ENCODE measurements around the gene RNGTT. TPM values are rescaled to one million over a fixed set of nuclear protein-coding genes. Genes with fewer than 3 reads are reported as not detected.
"Not testable (repeated sequence)": the region's sequence is repeated elsewhere in the genome, so short reads cannot be mapped to it uniquely, and the experiment has no call there.

The RNGTT gene
- total and polyA plus RNA-seq, 8 donors: 1.7 to 6.1 (median 2.9) TPM

DNA sequence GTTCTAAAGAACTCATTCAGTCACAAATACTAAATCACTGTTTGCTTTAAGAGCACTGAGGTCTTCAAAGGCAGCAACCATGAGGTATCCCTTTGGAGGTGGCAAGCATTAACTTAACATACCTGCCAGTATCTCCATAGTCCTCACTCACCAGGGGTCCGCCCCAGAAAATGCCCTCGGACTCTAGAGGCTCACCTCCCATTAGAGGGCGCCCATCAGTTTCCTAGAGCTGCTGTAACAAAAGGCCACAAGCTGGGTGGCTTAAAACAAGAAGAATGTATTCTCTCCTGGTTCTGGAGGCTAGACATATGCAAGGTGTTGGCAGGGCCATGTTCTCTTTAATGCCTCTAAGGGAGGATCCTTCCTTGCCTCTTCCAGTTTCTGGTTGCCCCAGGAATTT is 12.0 kb upstream of the RNGTT start:
- no peak overlapping the region for H3K27ac ChIP-seq
- intact Hi-C loops (cut with DNase I): no loop called here
- WGBS, 2 donors: 77 to 85% methylated on average over 3 of the region's 3 CpGs
- FAIRE-seq (no peak), DNase-seq (no peak), ATAC-seq (no peak)
- H3K4me3 ChIP-seq: no peak overlapping the region
- H3K4me1 ChIP-seq: no peaks in the 10 kb centered on the region
- H3K27me3 ChIP-seq: no peaks in the 10 kb centered on the region
- no peaks in the 10 kb centered on the region for H3K9me3 ChIP-seq
- TF ChIP-seq, protein P1, sequence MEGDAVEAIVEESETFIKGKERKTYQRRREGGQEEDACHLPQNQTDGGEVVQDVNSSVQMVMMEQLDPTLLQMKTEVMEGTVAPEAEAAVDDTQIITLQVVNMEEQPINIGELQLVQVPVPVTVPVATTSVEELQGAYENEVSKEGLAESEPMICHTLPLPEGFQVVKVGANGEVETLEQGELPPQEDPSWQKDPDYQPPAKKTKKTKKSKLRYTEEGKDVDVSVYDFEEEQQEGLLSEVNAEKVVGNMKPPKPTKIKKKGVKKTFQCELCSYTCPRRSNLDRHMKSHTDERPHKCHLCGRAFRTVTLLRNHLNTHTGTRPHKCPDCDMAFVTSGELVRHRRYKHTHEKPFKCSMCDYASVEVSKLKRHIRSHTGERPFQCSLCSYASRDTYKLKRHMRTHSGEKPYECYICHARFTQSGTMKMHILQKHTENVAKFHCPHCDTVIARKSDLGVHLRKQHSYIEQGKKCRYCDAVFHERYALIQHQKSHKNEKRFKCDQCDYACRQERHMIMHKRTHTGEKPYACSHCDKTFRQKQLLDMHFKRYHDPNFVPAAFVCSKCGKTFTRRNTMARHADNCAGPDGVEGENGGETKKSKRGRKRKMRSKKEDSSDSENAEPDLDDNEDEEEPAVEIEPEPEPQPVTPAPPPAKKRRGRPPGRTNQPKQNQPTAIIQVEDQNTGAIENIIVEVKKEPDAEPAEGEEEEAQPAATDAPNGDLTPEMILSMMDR (IDR thresholded peaks at IDR 0.05): no peak
- no peaks in the 10 kb centered on the region for H3K36me3 ChIP-seq

DNA sequence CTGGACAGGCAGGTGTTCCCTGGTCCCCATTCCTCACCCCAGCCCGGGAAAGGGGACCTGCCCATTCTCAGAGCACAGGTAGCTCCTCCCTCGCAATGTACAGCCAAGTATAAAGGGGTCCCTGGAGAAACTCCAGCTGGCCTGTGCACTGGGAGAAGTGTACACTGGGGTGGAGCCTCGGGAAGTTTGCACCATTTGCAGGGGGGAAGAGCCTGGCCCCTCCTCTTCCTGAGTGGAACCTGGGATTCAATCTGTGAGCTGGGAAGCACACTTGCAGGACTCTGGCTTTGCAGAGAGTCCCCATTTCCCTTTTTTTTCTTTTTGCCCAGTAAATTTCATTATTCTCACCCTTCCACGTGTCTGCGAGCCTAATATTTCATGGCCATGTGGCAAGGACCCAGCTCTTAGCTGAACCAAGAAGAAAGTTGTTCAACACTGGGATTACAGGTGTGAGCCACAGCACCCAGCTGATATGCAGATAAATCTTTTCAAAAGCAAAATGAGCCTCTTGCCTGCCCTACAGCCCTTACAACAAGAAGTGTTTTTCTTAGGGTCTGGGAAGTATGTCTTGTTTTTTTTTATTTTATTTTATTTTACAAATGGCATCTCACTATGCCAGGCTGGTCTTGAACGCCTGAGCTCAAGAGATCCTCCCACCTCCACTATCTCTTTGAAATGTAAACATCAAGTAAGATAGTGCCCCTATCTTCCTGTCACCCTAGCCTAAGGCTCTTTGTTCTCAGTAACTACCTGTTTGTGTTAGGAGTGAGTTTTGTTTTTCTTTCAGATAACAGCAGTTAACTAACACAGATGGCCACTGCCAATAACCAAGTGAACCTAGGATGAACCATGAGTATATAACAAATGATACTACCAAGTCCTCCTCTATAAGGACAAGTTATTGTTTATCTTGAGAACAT is 9.3 kb upstream of the RNGTT start:
- no peak for ATAC-seq
- DNase-seq: no peak
- intact Hi-C loops (cut with DNase I): no loop called here
- Histone ChIP-seq H3K27ac (no peak overlapping the region), H3K36me3 (no peaks in the 10 kb centered on the region), H3K27me3 (no peaks in the 10 kb centered on the region), H3K4me3 (no peak overlapping the region), H3K9me3 (no peaks in the 10 kb centered on the region), H3K4me1 (no peaks in the 10 kb centered on the region)
- TF ChIP-seq, protein P1 (IDR thresholded peaks at IDR 0.05): no peak
- WGBS, 2 donors: 51 to 58% methylated on average over 6 of the region's 6 CpGs
- no peak for FAIRE-seq

DNA sequence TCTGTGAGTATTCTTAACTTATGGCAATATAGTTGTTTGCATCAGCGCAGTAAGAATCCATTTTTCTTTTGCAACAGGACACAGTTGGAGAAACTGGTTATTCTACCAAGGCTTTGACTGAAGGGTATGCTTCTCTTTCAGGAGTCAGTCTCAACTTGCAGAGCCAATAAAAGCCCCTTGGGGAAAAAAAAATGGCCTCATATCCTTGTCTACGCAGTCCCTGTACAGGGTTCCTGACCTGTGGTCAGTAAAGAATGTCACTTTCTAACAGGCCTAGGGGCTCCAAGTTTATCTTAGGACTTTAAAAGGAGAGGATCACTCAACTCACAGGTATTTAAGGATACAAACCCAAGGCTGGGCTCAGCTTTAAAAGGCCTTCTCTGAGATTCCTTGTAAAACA is 6.9 kb upstream of the RNGTT start:
- FAIRE-seq: no peak
- Histone ChIP-seq H3K27me3 (no peaks in the 10 kb centered on the region), H3K36me3 (no peaks in the 10 kb centered on the region), H3K4me1 (no peaks in the 10 kb centered on the region), H3K27ac (no peak overlapping the region), H3K9me3 (no peaks in the 10 kb centered on the region), H3K4me3 (no peak overlapping the region)
- no peak for ATAC-seq
- 97 to 100% methylated on average over 2 of the region's 2 CpGs for WGBS, 2 donors
- DNase-seq: no peak
- TF ChIP-seq, protein P1 (IDR thresholded peaks at IDR 0.05): no peak
- intact Hi-C loops (cut with DNase I): no loop called here

DNA sequence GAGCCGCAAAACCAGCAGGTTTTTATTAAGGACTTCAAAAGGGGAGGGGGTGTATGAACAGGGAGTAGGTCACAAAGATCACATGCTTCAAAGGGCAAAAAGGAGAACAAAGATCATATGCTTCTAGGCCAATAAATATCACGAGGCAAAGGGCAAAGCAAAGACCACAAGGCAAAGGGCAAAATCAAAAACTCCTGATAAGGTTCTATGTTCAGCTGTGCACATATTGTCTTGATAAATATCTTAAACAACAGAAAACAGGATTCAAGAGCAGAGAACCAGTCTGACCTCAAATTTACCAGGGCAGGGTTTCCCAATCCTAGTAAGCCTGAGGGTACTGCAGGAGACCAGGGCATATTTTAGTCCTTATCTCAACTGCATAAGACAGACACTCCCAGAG is 5.8 kb upstream of the RNGTT start:
- FAIRE-seq; H3K27ac ChIP-seq; DNase-seq; H3K27me3 ChIP-seq; H3K4me1 ChIP-seq; intact Hi-C loops (cut with DNase I); ATAC-seq; H3K9me3 ChIP-seq; H3K36me3 ChIP-seq; H3K4me3 ChIP-seq: not testable (repeated sequence)
- WGBS, 2 donors: 82 to 85% methylated on average over 2 of the region's 2 CpGs

DNA sequence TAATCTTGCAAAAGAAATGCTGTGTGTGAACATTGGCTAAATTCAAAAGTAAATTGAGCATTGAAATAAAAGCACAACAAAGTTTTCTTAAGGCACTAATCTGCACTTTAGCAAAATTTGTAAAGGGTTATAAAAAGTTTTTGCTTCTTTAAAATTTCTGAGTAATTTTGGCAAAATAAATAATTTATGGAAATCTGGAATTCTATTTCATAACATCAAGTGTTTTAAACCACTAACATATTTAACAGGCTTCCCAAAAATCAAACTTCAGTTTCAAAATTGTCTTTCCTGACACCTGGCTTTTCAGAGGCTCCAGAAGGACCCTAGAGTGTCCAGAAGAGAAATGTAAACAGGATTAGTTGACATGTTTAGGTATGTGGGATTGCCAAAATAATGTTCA is 4.5 kb upstream of the RNGTT start:
- no peak for ATAC-seq

More for the DNA sequence above, 4.5 kb upstream of the RNGTT start:
- no peaks in the 10 kb centered on the region for H3K4me1 ChIP-seq
- intact Hi-C loops (cut with DNase I): no loop called here
- no peak for FAIRE-seq
- H3K4me3 ChIP-seq: no peak overlapping the region
- TF ChIP-seq, protein P1 (IDR thresholded peaks at IDR 0.05): no peak
- no peaks in the 10 kb centered on the region for H3K9me3 ChIP-seq
- H3K27me3 ChIP-seq: no peaks in the 10 kb centered on the region
- H3K36me3 ChIP-seq: no peaks in the 10 kb centered on the region
- no peak overlapping the region for H3K27ac ChIP-seq
- no peak for DNase-seq

Measured in pancreas (tissue), 10 donors.